PC-9 (cell line): ENCODE measurements around the gene ZFYVE26.

ENCODE experiments used
- CTCF ChIP-seq: fragments of 200-600 bp; sonication (generic); conservative IDR thresholded peaks from 2 replicates; pipeline ENCODE4 v1.6.1; 2017; ENCODE audit warnings: mixed run types, antibody characterized with exemption, mild to moderate bottlenecking, moderate library complexity
- EZH2 ChIP-seq: fragments of 200-600 bp; sonication (generic); IDR thresholded peaks from 2 replicates; pipeline ENCODE4 v1.8.0; 2017; ENCODE audit warnings: antibody characterized with exemption, low read depth

- TF ChIP-seq CTCF = no peak
- no peak for TF ChIP-seq EZH2
These were observed 59.9 kb downstream of the ZFYVE26 start for GRCh38 chr14:67756496-67756895.
